Subcutaneous adipose tissue (tissue), 4 donors: ENCODE measurements around the gene PDE11A. TPM values are rescaled to one million over a fixed set of nuclear protein-coding genes. Genes with fewer than 3 reads are reported as not detected.

Source experiments
- total RNA-seq, 4 donors: library from RNA; depleted of rRNA; stranded (reverse); fragments of >200 nt; gene quantifications; one replicate each; pipeline ENCODE4 v1.1.0, GENCODE V29; 2016
- TF ChIP-seq, protein P1 (sequence below): fragments of 450-650 bp; IDR thresholded peaks from one replicate; pipeline ENCODE4 v1.5.1; 2016; ENCODE audit warnings: low read depth, mild to moderate bottlenecking, control low read depth, antibody characterized with exemption, moderate library complexity

Gene PDE11A
- total RNA-seq, 4 donors from 2014 or later: 0.33 to 1.2 (median 1.1) TPM; not detected in 1

- TF ChIP-seq, protein P1, sequence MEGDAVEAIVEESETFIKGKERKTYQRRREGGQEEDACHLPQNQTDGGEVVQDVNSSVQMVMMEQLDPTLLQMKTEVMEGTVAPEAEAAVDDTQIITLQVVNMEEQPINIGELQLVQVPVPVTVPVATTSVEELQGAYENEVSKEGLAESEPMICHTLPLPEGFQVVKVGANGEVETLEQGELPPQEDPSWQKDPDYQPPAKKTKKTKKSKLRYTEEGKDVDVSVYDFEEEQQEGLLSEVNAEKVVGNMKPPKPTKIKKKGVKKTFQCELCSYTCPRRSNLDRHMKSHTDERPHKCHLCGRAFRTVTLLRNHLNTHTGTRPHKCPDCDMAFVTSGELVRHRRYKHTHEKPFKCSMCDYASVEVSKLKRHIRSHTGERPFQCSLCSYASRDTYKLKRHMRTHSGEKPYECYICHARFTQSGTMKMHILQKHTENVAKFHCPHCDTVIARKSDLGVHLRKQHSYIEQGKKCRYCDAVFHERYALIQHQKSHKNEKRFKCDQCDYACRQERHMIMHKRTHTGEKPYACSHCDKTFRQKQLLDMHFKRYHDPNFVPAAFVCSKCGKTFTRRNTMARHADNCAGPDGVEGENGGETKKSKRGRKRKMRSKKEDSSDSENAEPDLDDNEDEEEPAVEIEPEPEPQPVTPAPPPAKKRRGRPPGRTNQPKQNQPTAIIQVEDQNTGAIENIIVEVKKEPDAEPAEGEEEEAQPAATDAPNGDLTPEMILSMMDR: no peak
Measured at GRCh38 chr2:177662895-177663294, 409.7 kb downstream of the PDE11A start.

- TF ChIP-seq, protein P1: no peak
Measured at GRCh38 chr2:177660742-177661141, 411.8 kb downstream of the PDE11A start.

DNA sequence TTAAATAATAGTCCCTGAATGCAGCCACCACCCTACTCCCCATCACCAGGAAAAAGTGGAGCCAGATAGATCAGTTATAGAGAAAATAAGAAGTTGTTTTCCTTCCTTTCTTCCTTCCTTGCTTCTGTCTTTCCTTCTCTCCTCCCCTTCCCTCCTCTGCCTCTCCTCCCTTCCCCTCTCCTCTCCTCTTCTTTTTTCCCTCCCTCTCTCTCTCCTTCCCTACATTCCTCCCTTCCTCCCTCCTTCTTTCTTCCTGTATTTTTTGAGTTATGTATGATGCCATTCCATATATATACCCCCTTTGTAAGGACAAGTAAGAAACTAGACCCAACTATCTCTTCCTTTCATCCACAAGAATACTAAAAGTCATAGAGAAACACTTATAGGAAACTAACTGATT, 414.3 kb downstream of the PDE11A start:
- TF ChIP-seq, protein P1: no peak

- TF ChIP-seq, protein P1: no peak
Measured at GRCh38 chr2:177651833-177652232, 420.7 kb downstream of the PDE11A start.

DNA sequence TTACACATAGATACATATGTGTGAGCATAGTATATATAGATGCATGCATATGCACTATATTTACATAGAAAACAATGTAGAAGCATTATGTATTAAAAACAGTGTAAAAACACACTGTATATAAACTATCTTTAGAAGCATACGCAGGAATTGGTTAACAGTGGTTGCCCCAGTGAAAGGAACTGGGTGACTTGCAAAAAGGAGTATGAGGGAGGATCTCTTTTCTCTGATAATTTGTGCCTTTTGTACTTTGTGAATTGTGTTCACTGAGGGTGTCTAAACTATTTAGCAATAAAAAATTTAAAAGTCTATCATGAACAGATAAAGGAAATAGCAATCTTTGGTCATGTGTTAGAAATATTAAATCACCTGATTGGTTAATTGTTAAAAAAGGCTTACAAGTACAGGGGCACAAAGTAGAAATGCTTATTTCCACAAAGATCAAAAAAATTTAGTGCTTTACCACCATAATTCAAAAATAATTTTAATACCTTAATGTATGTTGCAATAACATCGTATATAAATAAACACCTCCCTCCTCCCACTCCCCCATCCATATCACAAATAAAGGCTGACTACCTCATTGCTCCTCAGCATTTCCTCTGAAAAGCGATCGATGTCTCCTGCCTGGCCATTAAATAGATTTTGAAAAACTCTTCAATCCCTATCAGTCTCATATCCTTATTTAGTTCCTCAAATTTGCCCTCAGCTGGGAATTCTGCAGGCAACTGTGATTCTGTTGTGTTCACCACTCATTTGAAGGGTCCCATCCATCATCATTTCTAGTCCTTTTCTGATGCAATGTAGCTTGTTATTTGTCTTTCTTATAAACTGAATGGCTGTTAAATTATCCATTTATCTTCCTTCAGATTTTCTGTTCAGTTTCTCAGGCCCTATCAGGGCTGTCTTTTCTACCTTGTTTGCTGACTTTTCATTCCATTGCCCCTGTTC, 422.7 kb downstream of the PDE11A start:
- TF ChIP-seq, protein P1: no peak

DNA sequence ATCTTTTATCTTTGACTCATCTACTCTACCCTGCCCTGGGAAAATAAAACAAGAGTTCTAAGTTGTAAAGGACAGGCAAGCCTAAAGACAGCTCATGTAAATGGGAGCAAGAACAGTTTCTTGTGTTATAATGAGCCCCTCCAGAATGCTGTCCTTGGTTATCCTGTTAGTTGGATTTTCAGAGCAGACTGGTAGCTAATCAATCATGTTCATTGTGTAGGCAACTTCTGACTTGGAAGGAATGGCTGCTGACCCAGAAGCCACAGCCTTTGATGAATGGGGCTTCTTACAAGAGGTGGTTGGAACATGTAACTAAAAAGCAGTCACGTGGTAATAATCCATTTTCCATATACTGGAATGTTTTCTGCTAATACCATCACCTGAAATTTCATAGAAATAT, 425.8 kb downstream of the PDE11A start:
- TF ChIP-seq, protein P1: no peak

- TF ChIP-seq, protein P1: no peak
Measured at GRCh38 chr2:177646241-177646640, 426.3 kb downstream of the PDE11A start.
